A549 (cell line): ENCODE data around the gene SAMD3.

Experiments
- CBX2 ChIP-seq: fragments of 200-600 bp; sonication (generic); IDR thresholded peaks from 2 replicates; pipeline ENCODE4 v1.6.1; 2016; ENCODE audit warnings: low read depth, mild to moderate bottlenecking, borderline replicate concordance
- EP300 ChIP-seq, 2 experiments: fragments of >200 bp; sonication (Bioruptor Twin); formaldehyde crosslinking; IDR thresholded peaks; 2 replicates in 1 of 2; 3 replicates in 1 of 2; pipeline ENCODE4 v1.6.1; 2016 to 2017
- ESRRA ChIP-seq: fragments of 150-350 bp; IDR thresholded peaks from 2 replicates; pipeline ENCODE4 v1.6.1; 2014; ENCODE audit warnings: mild to moderate bottlenecking, low read length, borderline replicate concordance
- HEYL ChIP-seq: fragments of 250-450 bp; sonication (Bioruptor Pico); IDR thresholded peaks from 2 replicates; pipeline ENCODE4 v1.8.0; 2021; ENCODE audit warnings: mild to moderate bottlenecking, moderate library complexity
- MAFK ChIP-seq: fragments of 450-650 bp; IDR thresholded peaks from 2 replicates; pipeline ENCODE4 v1.6.1; 2014; ENCODE audit not compliant: partially characterized antibody
- MAZ ChIP-seq: fragments of 150-350 bp; IDR thresholded peaks from 2 replicates; pipeline ENCODE4 v1.6.1; 2014; ENCODE audit warnings: antibody characterized with exemption, low read depth, low read length, borderline replicate concordance
- POLR2A ChIP-seq: IDR thresholded peaks from 2 replicates; pipeline ENCODE4 v1.6.1; 2012; ENCODE audit warnings: mild to moderate bottlenecking, low read length
- RAD21 ChIP-seq, 2 experiments: fragments of >200 bp in 1 of 2; sonication (Bioruptor Twin) in 1 of 2; formaldehyde crosslinking in 1 of 2; IDR thresholded peaks in 1 of 2; conservative IDR thresholded peaks in 1 of 2; 2 replicates in 1 of 2; 3 replicates in 1 of 2; pipeline ENCODE4 v1.6.1; 2012 to 2018; ENCODE audit warnings: inconsistent platforms in 1 of 2
- TP53 ChIP-seq: fragments of 250-450 bp; sonication (Bioruptor Pico); IDR thresholded peaks from 2 replicates; pipeline ENCODE4 v1.5.0; 2021; ENCODE audit warnings: mild to moderate bottlenecking, moderate library complexity
- ZC3H11A ChIP-seq: fragments of 450-650 bp; IDR thresholded peaks from 2 replicates; pipeline ENCODE4 v1.6.1; 2014; ENCODE audit warnings: antibody characterized with exemption, mild to moderate bottlenecking
- TF ChIP-seq, protein P1 (sequence below): fragments of >200 bp; sonication (Bioruptor Twin); formaldehyde crosslinking; IDR thresholded peaks from 3 replicates; pipeline ENCODE4 v1.5.1; 2016
- TF ChIP-seq, protein P2 (sequence below): fragments of 450-650 bp; IDR thresholded peaks from 2 replicates; pipeline ENCODE4 v1.6.1; 2014; ENCODE audit warnings: antibody characterized with exemption

DNA sequence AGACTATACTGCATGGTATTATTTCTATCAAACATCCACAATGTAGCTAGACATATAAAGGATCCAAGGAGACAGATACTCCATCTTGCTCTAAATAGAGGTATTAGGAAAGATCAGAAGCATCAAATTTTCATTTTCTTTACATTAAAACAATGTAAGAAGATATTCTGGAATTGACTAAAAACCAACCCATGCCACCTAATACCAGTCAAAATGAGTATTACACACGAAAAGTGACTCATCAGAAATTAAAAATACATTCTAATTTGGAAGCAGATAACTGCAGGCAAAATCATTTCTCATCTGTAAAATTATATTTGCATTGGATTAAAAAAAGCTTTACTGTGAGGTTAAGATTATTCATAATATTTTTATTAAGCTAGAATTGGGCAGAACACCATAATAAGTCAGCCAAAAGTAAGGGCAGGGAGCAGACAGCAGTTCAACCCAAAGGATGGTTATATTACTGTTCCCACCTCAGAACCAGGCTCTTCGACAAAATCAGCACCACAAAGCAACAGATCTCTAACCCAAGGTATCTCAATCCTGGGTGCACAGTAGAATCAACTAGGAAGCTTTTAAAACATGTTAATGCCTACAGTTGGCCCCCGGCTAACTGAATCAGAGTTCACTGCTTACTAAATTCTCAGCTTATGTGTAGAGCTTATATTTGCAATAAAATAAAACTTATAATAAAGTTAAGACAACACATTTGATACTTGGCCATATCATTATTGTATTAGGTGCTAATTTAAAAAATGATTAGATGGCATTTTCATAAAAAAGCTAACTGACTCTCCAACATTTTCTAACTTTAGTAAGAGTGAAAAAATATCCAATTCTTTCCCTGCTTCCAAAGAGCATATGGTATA, 35.2 kb downstream of the SAMD3 start:
- no peak for TF ChIP-seq EP300 (IDR thresholded peaks at IDR 0.05)
- no peak for TF ChIP-seq POLR2A
- TF ChIP-seq, protein P1, sequence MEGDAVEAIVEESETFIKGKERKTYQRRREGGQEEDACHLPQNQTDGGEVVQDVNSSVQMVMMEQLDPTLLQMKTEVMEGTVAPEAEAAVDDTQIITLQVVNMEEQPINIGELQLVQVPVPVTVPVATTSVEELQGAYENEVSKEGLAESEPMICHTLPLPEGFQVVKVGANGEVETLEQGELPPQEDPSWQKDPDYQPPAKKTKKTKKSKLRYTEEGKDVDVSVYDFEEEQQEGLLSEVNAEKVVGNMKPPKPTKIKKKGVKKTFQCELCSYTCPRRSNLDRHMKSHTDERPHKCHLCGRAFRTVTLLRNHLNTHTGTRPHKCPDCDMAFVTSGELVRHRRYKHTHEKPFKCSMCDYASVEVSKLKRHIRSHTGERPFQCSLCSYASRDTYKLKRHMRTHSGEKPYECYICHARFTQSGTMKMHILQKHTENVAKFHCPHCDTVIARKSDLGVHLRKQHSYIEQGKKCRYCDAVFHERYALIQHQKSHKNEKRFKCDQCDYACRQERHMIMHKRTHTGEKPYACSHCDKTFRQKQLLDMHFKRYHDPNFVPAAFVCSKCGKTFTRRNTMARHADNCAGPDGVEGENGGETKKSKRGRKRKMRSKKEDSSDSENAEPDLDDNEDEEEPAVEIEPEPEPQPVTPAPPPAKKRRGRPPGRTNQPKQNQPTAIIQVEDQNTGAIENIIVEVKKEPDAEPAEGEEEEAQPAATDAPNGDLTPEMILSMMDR, result no peak
- TF ChIP-seq TP53 (CRISPR knock-in tag), result no peak
- no peak for TF ChIP-seq MAFK
- no peak for TF ChIP-seq HEYL (CRISPR knock-in tag)
- TF ChIP-seq ZC3H11A, result no peak
- TF ChIP-seq CBX2, result no peak
- TF ChIP-seq, protein P2, sequence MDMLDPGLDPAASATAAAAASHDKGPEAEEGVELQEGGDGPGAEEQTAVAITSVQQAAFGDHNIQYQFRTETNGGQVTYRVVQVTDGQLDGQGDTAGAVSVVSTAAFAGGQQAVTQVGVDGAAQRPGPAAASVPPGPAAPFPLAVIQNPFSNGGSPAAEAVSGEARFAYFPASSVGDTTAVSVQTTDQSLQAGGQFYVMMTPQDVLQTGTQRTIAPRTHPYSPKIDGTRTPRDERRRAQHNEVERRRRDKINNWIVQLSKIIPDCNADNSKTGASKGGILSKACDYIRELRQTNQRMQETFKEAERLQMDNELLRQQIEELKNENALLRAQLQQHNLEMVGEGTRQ, result no peak
- no peak for TF ChIP-seq ESRRA
- TF ChIP-seq RAD21 (conservative IDR thresholded peaks at IDR 0.05 in 1 of 2, IDR thresholded peaks at IDR 0.05 in 1 of 2), result no peak
- no peak for TF ChIP-seq MAZ
